GOT3 (cell line): Measurements from ENCODE around the gene LUZP2.
"Not testable (repeated sequence)": the region's sequence is repeated elsewhere in the genome, so short reads cannot be mapped to it uniquely, and the experiment has no call there.

Experiments
- DNase-seq: peaks from one replicate; lab custom pipeline; 2025; ENCODE audit warnings: mixed read lengths; lab: John Stamatoyannopoulos, UW

The LUZP2 gene

DNA sequence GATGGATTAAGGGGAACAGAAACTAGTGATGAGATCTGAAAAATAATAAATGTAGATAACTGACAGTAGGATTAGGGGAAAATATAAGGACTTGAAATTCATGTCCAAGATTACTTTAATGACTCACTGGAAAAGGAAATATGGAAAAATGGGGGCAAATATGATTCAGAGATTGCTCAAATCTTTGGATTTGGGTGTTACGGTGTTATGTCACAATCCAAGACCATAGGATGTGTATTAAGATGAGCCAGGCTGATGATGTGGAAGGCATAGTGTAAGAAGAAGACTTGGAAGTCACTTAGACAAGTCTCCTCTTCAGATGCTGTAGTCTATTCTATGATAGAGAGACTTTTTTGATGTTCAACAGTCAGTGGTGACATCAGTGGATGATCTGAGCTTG lies 323.7 kb downstream of the LUZP2 start:
- DNase-seq = no peak

DNA sequence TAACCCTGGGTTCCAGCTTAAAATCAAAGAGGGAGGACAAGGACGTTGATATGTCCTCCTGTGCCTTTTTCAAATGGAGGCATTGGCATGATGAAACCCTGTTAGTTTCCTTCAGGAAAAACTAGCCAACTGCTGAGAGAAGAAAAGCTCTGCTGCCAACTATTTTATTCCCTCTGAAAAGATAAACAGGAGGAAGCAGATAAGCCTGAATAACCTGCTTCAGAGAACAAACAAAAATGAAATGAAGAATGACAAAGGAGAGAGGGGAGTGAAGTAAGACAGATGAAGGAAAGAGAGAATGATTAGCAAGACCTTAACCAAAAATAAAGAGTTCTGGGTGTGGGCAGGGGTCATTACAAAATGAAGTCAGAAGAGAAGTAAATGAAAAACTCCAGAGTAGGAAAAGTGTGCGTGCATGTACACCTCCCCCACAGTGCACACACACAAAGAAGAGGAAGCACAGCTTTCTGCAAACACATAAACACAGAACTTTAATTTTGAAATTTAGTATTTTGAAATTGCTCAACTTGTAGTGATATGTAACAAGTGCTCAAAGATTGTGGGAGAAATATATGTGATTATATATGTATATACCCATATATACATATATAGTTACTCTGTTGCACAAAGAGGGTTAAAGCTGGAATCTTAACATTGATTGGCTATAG lies 332.2 kb downstream of the LUZP2 start:
- no peak for DNase-seq

DNA sequence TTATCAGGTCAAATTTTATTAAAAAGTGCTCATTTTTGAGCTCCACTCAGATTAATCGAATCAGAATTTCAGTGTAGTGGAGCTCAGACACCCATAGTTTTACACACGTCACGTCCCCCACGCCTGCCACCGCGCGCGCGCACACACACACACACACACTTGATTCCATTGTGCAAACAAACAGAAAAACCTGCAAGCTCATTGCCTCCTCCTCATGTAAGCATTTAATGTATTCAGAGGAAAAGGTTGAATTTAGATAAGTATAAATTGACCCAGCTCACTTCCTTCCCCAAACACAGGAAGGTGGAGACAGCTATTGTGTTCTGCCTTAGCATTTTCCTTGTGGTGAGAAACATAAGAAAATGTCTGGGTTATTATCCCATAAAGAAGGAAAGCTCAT lies 336.7 kb downstream of the LUZP2 start:
- DNase-seq = no peak

- no peak for DNase-seq
Observed at GRCh38 chr11:24837112-24837511, 340.3 kb downstream of the LUZP2 start.

DNA sequence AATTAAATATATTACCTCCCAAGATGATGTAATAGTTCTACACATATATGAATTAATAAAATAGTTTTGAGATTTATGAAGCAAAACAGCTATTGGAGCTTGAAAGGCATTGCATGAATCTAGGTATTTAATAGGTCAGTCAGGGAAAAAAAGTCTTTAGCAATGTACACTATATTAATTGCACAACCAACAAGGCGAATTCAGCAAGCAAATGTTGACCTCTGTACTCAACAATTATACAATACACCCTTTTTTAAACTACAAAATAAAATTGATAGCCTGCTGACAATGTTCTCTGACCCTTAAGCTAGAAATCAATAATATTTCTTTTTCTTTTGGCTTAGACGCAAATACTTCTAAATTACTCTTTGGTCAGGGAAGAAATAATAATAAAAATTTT lies 345.5 kb downstream of the LUZP2 start:
- no peak for DNase-seq

- no peak for DNase-seq
Observed at GRCh38 chr11:24844406-24844805, 347.6 kb downstream of the LUZP2 start.

- DNase-seq = no peak
Observed at GRCh38 chr11:24848857-24849256, 352.0 kb downstream of the LUZP2 start.

DNA sequence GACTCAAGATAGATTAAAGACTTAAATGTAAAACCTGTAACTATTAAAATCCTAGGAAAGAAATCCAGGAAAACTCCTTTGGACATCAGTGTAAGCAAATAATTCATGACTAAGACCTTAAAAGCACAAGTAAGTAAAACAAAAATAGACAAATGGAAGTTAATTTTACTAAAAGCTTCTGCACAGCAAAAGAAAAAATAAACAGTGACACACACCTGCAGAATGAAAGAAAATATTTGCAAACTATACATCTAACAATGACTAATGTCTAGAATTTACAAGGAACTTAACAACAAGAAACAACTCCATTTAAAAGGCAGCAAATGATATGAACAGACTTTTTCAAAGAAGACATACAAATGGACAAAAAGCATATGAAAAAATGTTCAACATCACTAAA lies 359.1 kb downstream of the LUZP2 start:
- no peak for DNase-seq

- no peak for DNase-seq
Observed at GRCh38 chr11:24859801-24860300, 363.0 kb downstream of the LUZP2 start.

DNA sequence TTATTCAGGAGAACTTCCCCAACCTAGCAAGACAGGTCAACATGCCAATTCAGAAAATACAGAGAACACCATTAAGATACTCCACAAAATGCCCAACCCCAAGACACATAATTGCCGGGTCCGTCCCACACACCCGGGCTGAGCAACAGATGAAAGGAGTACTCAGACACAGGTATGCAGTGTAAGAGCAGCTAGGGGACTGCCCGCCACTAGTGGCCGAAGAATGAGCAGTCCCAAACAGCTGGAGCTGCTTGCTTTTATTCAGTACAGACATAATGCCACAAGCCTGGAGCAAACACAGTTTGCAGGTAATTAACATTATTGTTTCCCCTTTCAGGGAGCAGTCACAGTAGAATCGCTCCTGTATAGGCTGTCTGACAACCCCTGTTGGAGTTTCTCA lies 364.6 kb downstream of the LUZP2 start:
- no peak for DNase-seq

DNA sequence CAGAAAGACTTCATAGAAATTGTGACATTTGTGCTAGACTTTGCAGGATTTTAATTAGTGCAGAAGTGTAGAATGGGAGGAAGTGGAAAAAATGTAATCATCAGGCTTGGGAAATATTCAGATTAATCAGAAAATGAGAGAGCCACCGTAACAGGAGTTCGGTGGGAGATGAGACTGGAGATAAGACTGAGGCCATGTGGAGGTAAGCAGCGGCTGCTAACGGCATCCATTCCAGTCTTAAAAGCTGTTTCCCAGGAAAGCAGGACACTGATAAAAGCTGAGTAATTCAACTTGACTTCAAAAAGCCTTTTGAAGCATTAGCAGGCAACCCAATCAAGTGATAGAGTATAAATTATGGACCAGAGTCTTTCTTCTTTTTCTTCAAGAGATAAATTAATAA lies 369.9 kb downstream of the LUZP2 start:
- DNase-seq = no peak

- DNase-seq = no peak
Observed at GRCh38 chr11:24870048-24870447, 373.2 kb downstream of the LUZP2 start.

- no peak for DNase-seq
Observed at GRCh38 chr11:24872186-24872585, 375.3 kb downstream of the LUZP2 start.

DNA sequence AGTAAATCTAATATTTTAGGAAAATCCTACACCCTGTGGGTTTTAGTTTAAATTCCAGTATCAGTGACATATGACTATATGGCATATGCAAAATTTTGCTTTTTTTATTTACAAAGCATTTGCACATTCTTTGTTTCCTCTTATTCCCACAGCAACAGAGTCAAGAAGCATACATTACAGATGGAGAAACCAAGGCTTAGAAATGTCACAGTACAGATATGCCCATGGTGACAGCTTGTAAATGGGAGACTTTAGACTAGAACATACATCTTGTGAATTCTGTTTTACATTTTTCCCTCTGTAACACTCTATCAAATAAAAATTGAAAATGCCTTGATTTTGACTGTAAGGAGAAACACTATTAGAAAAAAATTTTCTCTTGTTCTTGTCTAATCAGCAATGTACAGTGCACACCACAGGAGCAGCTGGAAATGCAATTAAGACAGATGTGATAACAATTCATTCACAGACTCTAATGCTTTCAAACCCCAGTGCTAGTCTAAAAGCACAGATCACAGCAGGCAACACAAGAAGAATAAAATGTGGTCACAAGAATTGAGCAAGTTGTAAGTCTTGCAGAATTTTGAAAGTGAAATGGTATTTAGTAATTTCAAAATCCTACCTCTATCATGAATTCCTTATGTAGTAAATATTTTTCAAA lies 375.9 kb downstream of the LUZP2 start:
- no peak for DNase-seq

GRCh38 chr11:24880962-24881361 lies 384.1 kb downstream of the LUZP2 start:
- DNase-seq = no peak

- no peak for DNase-seq
Observed at GRCh38 chr11:24885580-24886173, 388.8 kb downstream of the LUZP2 start.

DNA sequence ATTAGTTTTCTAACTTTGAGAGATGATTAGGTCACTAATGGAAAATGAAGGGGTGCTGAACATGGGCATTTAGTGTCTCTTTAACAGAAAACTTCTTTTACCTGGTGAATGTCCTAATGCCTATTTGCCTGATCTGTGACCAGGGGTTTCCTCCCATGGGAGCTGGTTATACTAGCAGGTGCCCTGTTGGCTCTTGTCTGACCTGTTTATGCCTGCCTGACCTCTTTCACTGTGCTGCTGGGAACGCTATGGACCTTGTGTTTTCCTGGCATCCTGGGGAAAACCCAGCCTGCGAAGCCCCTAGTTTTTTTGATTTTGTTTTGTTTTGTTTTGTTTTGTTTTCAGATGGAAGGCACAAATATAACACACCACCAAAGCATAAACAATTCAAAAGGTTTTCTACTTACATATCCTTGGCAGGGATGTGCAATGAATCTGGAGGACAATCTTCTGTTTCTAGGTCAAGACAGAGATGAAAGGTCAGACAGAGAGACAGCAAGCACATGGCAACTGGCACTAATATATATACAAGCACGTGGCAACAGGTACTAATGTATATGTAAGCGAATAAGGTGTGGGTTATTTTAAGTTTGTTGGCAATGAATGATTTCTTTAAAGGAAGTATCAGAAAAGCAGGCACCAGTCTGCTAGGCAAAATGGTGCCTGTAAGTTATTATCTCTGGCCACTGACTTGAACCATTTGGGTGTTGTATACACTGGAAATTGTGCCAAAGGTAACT lies 390.2 kb downstream of the LUZP2 start:
- no peak for DNase-seq

DNA sequence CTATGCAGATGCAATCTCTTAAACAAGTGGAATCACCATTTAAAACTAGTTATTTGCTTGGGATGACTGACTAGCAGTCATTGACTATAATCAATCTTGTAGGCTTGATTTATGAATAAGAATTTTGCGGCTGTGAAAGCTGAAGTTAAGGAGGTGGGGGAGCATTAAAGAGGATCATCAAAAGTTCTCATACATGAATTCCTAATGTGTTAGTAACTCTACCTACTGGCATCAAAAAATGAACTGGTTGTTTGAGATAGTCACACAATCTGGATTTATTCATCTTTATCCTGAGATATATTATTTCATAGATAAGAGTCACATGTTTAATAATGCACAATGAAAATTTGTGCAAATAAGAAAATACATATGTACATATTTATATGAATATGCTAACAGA lies 393.6 kb downstream of the LUZP2 start:
- DNase-seq = no peak

DNA sequence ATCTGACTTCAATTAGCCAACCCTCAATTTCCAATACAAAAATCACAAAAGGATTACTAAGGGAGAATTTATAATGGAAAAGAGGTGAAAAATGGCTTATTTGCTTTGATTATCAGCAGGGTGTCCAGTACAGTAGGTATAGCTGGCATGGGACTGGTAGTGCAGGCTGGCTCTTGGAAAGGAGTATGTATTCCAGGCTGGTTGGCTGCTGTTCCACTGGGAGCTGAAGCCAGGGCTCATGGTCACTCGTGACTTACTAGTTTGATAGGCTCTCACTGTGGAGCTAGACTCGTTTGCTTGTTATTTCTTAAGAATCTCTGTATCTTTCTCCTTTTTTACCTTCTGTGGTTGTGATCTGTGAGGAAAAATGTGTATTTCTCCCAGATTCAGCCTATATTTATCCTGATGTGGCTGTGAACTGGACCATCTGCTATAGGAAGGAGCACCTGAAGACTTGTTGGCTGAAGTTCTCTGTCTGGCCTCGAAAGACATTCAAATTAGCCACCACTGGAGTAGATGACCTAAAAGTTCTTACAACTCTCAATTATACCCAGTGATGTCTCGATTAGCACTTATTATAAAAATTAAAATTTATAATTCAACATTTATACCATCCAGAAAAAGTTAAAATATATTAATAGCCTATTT lies 395.1 kb downstream of the LUZP2 start:
- not testable (repeated sequence) for DNase-seq

DNA sequence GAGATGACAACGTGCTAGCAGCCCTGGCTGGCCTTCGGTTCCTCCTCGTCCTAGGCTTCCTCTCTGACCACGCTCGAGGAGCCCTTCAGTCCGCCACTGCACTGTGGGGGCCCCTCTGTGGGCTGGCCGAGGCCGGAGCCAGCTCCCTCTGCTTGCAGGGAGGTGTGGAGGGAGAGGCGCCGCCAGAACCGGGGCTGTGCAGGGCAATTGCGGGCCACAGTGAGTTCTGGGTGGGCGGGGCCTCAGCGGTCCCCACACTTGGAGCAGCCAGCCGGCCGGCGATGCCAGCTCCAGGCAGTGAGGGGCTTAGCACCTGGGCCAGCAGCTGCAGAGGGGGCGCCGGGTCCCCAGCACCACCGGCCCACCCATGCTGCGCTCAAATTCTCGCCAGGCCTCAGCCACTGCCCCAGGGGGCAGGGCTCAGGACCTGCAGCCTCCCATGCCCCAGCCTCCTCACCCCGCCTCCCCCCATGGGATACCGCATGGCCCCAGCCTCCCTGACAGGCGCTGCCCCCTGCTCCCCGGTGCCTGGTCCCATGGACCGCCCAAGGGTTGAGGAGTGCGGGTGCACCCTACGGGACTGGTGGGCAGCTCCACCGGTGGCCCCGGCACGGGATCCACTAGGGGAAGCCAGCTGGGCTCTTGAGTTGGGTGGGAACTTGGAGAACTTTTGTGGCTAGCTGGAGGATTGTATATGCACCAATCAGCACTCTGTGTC lies 399.4 kb downstream of the LUZP2 start:
- no peak for DNase-seq

DNA sequence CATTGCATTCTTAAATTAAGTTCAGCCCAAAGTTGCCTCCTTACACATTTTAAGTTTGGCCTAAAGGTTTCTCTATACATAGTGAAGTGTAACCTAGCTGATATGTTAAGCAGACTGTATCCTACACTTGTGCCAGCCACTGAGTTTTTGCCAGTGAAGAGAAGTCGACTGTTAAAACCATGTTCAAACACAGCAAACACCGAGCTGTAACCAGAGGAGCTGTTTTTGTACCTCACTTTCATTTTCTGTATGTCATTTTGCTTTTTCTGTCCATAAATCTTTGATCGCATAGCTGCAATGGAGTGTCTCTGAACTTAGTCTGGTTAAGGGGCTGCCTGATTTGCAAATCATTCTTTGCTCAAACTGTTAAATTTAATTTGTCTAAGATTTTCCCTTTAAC lies 403.7 kb downstream of the LUZP2 start:
- DNase-seq = no peak
